Nephron (organoid): ENCODE measurements around the gene ASPDH.
A peak's percentile ranks its signal among the peaks of the same experiment; 100 is the strongest.

Experiments
- H3K27ac Mint-ChIP-seq, 3 experiments: 2 replicates each; pipeline ENCODE4 v1.8.0; 2020; ENCODE audit warnings: mixed read lengths in 3 of 3, mild to moderate bottlenecking in 2 of 3, moderate library complexity in 1 of 3
- H3K27me3 Mint-ChIP-seq: 2 replicates; pipeline ENCODE4 v1.8.0; 2021; ENCODE audit warnings: low read depth, mild to moderate bottlenecking, moderate library complexity, mixed read lengths
- H3K36me3 Mint-ChIP-seq: 2 replicates; pipeline ENCODE4 v1.8.0; 2020; ENCODE audit warnings: low read depth, mixed read lengths
- H3K4me1 Mint-ChIP-seq: 2 replicates; pipeline ENCODE4 v1.8.0; 2020; ENCODE audit warnings: mixed read lengths
- H3K4me3 Mint-ChIP-seq, 3 experiments: 2 replicates each; pipeline ENCODE4 v1.8.0; 2020; ENCODE audit warnings: mild to moderate bottlenecking in 3 of 3, mixed read lengths in 3 of 3, moderate library complexity in 2 of 3
- H3K9me3 Mint-ChIP-seq: 2 replicates; pipeline ENCODE4 v1.8.0; 2020; ENCODE audit warnings: mixed read lengths
- TF ChIP-seq, protein P1 (sequence below), 3 experiments: fragments of 200-600 bp; sonication (generic); IDR thresholded peaks; one replicate each; pipeline ENCODE4 v1.5.0; 2021; ENCODE audit warnings: antibody characterized with exemption in 3 of 3; ENCODE audit not compliant: unreplicated experiment in 3 of 3

Gene ASPDH

DNA sequence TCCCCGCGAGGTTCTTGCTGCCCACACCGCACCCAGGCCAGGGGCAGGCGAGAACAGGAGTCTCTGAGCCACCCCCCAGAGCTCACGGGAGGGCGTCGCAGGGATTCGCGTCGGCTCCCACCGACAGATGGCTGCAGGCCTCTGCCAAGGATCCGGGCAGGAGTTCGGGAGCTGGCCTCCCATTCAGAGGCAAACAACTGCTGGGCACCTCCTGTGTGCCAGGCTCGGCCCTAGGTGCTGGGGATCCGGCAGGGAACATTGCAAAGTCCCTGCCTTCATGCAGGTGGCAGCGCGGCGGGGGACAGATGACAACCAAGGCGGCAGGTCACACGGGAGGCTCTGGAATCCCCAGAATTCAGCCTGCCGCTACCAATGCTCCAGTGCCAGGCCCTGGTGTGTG lies 29.2 kb upstream of the ASPDH start:
- TF ChIP-seq, protein P1, sequence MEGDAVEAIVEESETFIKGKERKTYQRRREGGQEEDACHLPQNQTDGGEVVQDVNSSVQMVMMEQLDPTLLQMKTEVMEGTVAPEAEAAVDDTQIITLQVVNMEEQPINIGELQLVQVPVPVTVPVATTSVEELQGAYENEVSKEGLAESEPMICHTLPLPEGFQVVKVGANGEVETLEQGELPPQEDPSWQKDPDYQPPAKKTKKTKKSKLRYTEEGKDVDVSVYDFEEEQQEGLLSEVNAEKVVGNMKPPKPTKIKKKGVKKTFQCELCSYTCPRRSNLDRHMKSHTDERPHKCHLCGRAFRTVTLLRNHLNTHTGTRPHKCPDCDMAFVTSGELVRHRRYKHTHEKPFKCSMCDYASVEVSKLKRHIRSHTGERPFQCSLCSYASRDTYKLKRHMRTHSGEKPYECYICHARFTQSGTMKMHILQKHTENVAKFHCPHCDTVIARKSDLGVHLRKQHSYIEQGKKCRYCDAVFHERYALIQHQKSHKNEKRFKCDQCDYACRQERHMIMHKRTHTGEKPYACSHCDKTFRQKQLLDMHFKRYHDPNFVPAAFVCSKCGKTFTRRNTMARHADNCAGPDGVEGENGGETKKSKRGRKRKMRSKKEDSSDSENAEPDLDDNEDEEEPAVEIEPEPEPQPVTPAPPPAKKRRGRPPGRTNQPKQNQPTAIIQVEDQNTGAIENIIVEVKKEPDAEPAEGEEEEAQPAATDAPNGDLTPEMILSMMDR (IDR thresholded peaks at IDR 0.05; ENCODE audit: unreplicated experiment in 3 of 3), result no peak
- H3K4me1 Mint-ChIP-seq, result no peaks in the 10 kb centered on the region
- H3K9me3 Mint-ChIP-seq, result no peaks in the 10 kb centered on the region
- peaks cover 7% of the 10 kb centered on the region for H3K27me3 Mint-ChIP-seq
- H3K4me3 Mint-ChIP-seq, result no peak overlapping the region
- H3K36me3 Mint-ChIP-seq, result peaks cover 20% of the 10 kb centered on the region
- H3K27ac Mint-ChIP-seq, result no peak overlapping the region

DNA sequence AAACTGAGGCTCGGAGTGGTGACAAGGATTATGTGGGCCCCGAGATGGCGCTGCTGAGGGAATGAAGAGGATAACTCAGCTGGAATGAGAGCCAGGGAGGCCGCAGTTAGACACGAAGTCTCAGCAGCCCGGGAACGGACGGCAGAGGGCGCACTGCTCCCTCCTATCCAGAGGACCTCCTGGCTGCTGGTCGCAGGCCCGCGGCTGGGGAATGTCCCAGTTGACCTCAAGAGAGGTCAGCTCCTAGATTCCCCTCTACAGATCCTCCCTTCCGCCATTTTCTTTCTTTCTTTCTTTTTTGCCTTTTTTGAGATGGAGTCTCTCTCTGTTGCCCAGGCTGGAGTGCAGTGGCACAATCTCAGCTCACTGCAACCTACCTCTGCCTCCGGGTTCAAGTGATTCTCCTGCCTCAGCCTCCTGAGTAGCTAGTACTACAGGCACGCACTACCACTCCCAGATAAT lies 24.1 kb upstream of the ASPDH start:
- Mint-ChIP-seq H3K36me3 (peaks cover 42% of the 10 kb centered on the region), H3K4me1 (peaks cover 6% of the 10 kb centered on the region), H3K27ac (no peak overlapping the region), H3K27me3 (peaks cover 4% of the 10 kb centered on the region), H3K9me3 (peaks cover 13% of the 10 kb centered on the region), H3K4me3 (no peak overlapping the region)
- TF ChIP-seq, protein P1 (IDR thresholded peaks at IDR 0.05; ENCODE audit: unreplicated experiment in 3 of 3), result peak; percentile 83 to 88 (median 83)

DNA sequence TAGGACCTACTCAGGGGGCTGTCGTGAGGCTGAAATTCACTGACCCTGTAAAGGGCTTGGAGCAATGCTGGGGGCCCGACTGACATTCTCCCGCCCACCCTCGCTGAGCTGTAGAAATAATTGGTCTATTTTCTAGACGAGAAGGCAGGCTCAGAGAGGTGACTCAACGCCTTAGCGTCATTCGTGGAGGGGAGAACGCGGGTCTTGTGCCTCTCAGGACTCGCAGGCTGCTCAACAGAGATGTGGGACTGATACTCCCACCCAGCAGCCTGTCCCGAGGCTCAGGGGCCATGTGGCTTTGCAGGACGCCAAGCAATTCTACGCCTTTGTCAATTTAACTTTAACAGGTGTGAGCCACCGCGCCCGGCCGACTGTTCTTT lies 23.6 kb upstream of the ASPDH start:
- peaks cover 4% of the 10 kb centered on the region for H3K27me3 Mint-ChIP-seq
- H3K4me3 Mint-ChIP-seq, result no peak overlapping the region
- H3K9me3 Mint-ChIP-seq, result peaks cover 18% of the 10 kb centered on the region
- no peak overlapping the region for H3K27ac Mint-ChIP-seq
- peaks cover 47% of the 10 kb centered on the region for H3K36me3 Mint-ChIP-seq
- TF ChIP-seq, protein P1 (IDR thresholded peaks at IDR 0.05; ENCODE audit: unreplicated experiment in 3 of 3), result no peak
- H3K4me1 Mint-ChIP-seq, result peaks cover 6% of the 10 kb centered on the region

DNA sequence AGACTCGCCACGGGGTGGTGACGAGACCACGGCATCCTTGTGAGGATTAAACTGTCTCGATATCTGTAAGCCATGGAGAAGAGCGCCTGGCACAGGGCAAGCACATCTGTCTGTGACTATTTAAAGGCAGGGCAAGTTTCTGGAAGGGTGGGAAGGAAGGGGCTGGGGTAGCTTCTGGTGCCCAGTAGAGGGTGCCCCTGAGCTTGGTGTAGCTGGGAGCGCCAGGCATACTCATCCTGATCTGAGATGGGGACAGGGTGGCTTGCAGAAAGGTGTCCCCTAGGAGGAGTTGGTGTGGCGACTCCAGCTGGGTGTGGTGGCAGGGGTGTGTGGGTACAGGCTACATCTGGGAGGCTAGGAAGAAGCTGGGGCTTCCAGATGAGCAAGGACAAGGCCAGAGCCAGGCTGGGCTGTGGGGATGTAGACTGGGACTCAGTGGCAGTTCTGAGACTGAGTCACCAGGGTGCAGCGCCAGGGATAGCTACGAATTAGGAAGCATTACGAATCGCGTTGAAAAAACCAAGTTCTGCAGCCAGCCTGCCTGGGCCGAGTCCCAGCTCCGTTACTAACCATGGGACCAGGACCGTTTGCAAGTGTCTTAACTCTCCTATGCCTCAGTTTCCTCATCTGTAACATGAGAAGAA lies 23.1 kb upstream of the ASPDH start:
- peaks cover 2% of the 10 kb centered on the region for H3K27me3 Mint-ChIP-seq
- TF ChIP-seq, protein P1 (IDR thresholded peaks at IDR 0.05; ENCODE audit: unreplicated experiment in 3 of 3), result no peak
- peaks cover 20% of the 10 kb centered on the region for H3K9me3 Mint-ChIP-seq
- H3K4me3 Mint-ChIP-seq, result no peak overlapping the region
- peaks cover 46% of the 10 kb centered on the region for H3K36me3 Mint-ChIP-seq
- peaks cover 6% of the 10 kb centered on the region for H3K4me1 Mint-ChIP-seq
- H3K27ac Mint-ChIP-seq, result no peak overlapping the region

DNA sequence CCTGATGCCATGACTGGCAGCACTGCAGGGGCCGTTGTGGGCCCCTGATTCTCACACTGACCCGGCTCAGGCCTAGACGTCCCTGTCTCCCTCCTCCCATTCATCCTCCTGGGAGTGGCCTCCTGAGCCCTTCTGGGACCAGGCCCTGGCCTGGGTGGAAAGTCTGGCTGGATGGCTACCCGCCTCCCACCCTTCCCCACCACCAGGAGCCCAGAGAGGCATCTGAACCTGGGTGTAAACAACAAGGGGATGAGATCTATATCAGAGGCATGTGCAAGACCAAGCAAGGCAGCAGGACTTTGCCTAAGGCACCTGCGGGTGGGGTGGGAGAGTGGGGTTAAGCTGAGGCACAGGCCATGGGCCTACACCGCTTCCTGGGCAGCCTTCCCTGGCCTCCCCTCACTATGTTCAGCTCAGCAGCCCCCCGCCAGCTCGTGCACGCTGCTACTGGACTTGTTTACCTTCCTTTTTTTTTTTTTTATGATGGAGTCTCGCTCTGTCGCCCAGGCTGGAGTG lies 22.0 kb upstream of the ASPDH start:
- Mint-ChIP-seq H3K4me3 (no peak overlapping the region), H3K9me3 (peaks cover 20% of the 10 kb centered on the region), H3K27ac (no peak overlapping the region), H3K36me3 (peaks cover 48% of the 10 kb centered on the region), H3K4me1 (peaks cover 6% of the 10 kb centered on the region), H3K27me3 (no peaks in the 10 kb centered on the region)
- TF ChIP-seq, protein P1 (IDR thresholded peaks at IDR 0.05; ENCODE audit: unreplicated experiment in 3 of 3), result no peak

DNA sequence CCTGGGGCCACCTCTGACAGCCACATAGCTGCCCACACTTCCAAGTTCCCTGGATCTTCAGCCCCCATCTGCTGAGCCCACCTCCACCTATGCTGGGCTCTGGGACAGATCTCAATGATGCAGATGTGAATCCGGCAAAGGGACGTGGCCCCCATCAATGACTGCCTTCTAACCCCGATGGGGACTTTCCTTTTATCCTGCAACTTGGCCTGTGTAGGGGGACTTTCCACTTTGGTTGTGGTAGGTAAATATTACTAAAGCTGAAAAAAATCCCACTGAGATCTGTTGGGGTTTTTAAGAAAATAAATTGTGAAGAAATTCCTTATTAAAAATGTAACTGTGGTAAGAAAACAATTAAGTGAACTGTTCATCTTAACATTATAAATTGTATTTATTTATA lies 20.8 kb upstream of the ASPDH start:
- Mint-ChIP-seq H3K27ac (no peak overlapping the region), H3K9me3 (peaks cover 20% of the 10 kb centered on the region), H3K4me1 (peaks cover 6% of the 10 kb centered on the region), H3K27me3 (no peaks in the 10 kb centered on the region), H3K36me3 (peaks cover 51% of the 10 kb centered on the region), H3K4me3 (no peak overlapping the region)
- TF ChIP-seq, protein P1 (IDR thresholded peaks at IDR 0.05; ENCODE audit: unreplicated experiment in 3 of 3), result no peak
